ENCODE data around the gene PLEKHJ1.

The PLEKHJ1 gene

DNA sequence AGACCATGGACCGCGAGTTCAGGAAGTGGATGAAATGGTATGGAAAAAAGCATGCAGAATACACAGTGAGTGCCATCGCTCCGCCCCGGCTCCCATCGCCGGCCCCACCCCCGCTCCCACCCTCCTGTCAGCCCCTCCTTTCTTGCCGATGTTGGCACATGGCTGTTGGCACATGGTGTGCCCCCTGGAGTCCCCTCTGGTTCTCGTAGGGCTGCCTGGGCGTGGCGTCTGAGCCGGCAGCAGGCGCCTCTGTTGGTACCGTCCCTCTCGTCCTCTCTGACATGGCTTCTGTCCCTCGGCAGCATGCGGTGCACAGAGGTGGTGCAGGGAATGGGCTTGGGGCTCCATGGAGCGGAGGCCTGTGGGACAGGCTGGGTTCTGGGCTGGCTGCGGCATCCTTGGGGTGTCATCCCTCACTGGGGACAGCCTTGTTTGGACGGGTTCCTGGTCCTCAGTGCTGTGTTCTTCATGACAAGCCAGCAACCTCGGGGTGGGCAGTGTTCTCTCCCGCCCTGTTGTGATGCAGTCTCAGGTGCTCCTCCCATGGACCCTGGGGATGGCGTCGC lies 41.5 kb downstream of the PLEKHJ1 start:
- DNase-seq = no peak

GRCh38 chr19:2193807-2194206 lies 42.3 kb downstream of the PLEKHJ1 start:
- no peak for DNase-seq

DNA sequence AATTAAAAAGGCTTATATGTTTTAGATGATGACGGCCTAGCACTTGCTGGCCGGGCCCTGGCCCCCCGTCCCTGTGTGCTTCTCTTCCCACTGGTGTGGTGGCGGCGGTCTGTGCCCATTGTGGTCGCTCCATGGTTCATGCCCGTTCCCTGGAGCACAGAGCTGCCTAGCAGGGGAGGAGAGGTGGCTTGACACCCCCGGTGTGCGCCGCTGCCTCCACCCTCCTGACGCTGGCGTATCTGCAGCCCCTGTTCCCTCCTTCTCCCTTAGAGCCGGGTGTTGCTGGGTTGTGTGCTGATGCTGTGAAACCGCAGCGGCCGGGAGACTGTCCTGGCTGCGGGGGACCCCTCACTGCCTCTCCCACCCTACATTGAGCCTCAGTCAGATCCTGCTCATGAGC lies 43.3 kb downstream of the PLEKHJ1 start:
- no peak for DNase-seq

GRCh38 chr19:2191456-2192310 lies 44.4 kb downstream of the PLEKHJ1 start:
- no peak for DNase-seq

DNA sequence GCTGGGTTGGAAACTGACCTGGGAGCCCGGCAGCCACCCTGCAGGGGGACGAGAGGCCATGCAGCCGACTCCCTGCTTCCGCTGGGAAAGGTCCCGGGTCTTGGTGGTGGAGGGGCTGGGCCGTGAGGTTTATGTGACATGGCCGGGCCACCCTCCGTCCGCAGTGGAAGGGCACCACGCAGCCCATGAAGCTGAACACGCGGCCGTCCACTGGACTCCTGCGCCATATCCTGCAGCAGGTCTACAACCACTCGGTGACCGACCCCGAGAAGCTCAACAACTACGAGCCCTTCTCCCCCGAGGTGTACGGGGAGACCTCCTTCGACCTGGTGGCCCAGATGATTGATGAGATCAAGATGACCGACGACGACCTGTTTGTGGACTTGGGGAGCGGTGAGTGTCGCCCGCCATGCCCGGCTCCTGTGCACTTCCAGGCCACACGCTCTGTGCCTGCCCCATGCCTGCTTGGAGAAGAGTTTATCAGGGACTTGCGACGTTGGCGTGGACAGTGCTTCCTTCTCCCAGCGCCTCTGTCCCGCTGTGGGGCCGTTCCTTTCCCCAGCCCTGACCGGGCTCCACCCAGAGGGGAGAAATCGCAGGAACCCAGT lies 45.2 kb downstream of the PLEKHJ1 start:
- DNase-seq = no peak

DNA sequence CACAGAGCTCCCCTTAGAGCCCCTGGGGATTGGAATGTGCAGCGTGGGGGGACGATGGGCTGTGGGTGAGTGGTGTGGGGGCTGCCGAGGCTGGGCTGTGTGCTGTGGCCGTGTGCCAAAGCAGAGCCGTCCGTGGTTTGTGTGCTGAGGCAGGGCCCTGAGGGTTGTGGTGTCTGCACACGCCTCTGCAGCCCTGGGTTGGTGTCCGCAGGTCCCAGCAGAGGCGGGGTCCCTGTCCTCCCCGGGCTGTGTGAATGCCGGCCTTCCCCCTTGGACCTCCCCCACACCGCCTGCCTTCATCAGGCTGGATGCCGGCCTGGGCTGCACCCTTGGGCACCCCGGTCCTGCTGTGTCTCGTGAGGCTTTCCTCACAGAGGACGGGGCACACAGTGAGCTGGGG lies 46.2 kb downstream of the PLEKHJ1 start:
- peak; percentile 64 for DNase-seq

DNA sequence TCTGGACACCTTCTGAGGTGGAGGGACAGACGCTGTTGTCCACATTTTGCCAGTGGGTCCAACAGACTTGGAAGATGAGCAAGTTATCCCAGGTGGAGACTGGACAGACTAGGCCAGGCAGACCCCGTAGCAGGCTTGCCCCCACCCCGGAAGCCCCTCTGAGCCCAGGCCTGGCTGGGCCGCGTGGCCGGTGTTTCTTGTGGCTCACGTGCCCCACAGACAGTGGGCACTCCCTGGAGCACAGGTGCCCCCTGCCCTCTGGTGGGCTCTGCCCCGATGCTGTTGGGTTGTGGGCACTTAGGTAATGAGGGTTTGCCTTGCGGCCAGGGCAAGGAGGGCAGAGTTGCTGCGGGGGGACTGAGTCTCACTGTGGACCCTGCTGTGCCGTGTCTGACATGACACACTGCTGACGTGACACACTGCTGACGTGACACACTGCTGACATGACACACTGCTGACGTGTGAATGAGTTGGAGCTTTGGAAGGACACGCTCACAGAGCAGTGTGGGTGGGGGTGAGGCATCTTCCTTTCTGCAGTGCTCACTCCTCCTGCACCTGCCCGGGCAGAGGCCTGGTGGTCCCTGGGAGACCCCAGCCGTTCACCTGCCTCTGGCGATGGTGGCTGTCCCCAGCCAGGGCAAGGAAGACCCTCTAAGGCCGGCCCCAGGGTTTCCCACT lies 47.3 kb downstream of the PLEKHJ1 start:
- no peak for DNase-seq

DNA sequence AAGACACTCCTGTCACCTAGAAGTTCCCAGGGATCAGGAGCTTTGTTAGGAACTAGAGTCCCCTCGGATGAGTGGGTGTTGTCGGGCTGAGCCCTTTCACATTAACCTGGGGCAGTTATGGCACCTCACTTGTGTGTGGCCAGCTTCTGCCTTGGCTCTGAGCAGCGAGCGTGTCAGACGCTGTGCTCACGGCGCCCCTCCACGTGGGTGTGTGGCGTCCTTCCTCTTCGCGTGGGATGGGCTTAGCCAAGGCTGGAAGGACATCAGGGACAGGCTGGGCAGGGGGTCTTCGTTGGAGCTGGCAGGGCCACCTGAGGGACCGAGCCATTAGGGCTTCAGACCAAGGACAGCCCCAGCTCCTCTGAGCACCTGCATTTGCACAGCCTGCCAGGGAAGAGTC lies 49.0 kb downstream of the PLEKHJ1 start:
- DNase-seq = no peak

- DNase-seq = peak; percentile 95
These were observed 49.9 kb downstream of the PLEKHJ1 start for GRCh38 chr19:2186071-2186846.

GRCh38 chr19:2185734-2186070 lies 50.4 kb downstream of the PLEKHJ1 start:
- no peak for DNase-seq

GRCh38 chr19:2184422-2184975 lies 51.6 kb downstream of the PLEKHJ1 start:
- no peak for DNase-seq
